Activated naive CD4-positive, alpha-beta T cell treated with Interleukin-2 at 50 U/mL for 16 hours (primary cell): ENCODE measurements around the gene MPP7.
"Not testable (repeated sequence)": the region's sequence is repeated elsewhere in the genome, so short reads cannot be mapped to it uniquely, and the experiment has no call there.

Experiments used
- DNase-seq: peaks from one replicate; pipeline ENCODE4 v3.0.0-alpha.2; 2020

MPP7 gene

GRCh38 chr10:28302638-28303488 lies at the start of gene MPP7:
MPP7 (minus strand) TSS chr10:28303064; CDS start chr10:28238604, 64,460 bp downstream.
- peak; percentile 97 for DNase-seq

GRCh38 chr10:28349892-28350291 lies 47.0 kb upstream of the MPP7 start:
- no peak for DNase-seq

GRCh38 chr10:28343987-28344895 lies 41.4 kb upstream of the MPP7 start:
- DNase-seq = no peak

- DNase-seq = no peak
These were observed 40.4 kb upstream of the MPP7 start for GRCh38 chr10:28343252-28343651.

GRCh38 chr10:28341679-28342078 lies 38.8 kb upstream of the MPP7 start:
- not testable (repeated sequence) for DNase-seq

- DNase-seq = no peak
These were observed 29.9 kb upstream of the MPP7 start for GRCh38 chr10:28332726-28333125.

GRCh38 chr10:28331841-28332240 lies 29.0 kb upstream of the MPP7 start:
- no peak for DNase-seq

GRCh38 chr10:28331066-28331465 lies 28.2 kb upstream of the MPP7 start:
- no peak for DNase-seq

- DNase-seq = no peak
These were observed 25.5 kb upstream of the MPP7 start for GRCh38 chr10:28328346-28328745.

- no peak for DNase-seq
These were observed 24.6 kb upstream of the MPP7 start for GRCh38 chr10:28327491-28327880.

GRCh38 chr10:28326516-28327490 lies 23.9 kb upstream of the MPP7 start:
- no peak for DNase-seq

GRCh38 chr10:28320799-28321198 lies 17.9 kb upstream of the MPP7 start:
- DNase-seq = no peak

- no peak for DNase-seq
These were observed 17.2 kb upstream of the MPP7 start for GRCh38 chr10:28320090-28320489.

- not testable (repeated sequence) for DNase-seq
These were observed 16.2 kb upstream of the MPP7 start for GRCh38 chr10:28319061-28319460.

GRCh38 chr10:28318626-28319025 lies 15.8 kb upstream of the MPP7 start:
- no peak for DNase-seq

- no peak for DNase-seq
These were observed 14.9 kb upstream of the MPP7 start for GRCh38 chr10:28317760-28318159.

- no peak for DNase-seq
These were observed 13.8 kb upstream of the MPP7 start for GRCh38 chr10:28316696-28317095.

- no peak for DNase-seq
These were observed 12.3 kb upstream of the MPP7 start for GRCh38 chr10:28315140-28315539.

GRCh38 chr10:28314211-28314610 lies 11.3 kb upstream of the MPP7 start:
- DNase-seq = no peak

GRCh38 chr10:28312572-28312971 lies 9.7 kb upstream of the MPP7 start:
- DNase-seq = no peak

GRCh38 chr10:28311104-28311503 lies 8.2 kb upstream of the MPP7 start:
- no peak for DNase-seq

GRCh38 chr10:28307267-28307666 lies 4.4 kb upstream of the MPP7 start:
- DNase-seq = no peak

GRCh38 chr10:28305553-28305952 lies 2.7 kb upstream of the MPP7 start:
- no peak for DNase-seq
